K562 (cell line): Measurements from ENCODE around the gene WASF2. TPM values are rescaled to one million over a fixed set of nuclear protein-coding genes. Genes with fewer than 3 reads are reported as not detected.

Experiments used
- ATAC-seq: fragments of 200-7000 bp; cut with Tn5 transposase; 3 replicates; pipeline ENCODE4 v1.9.1; 2020; ENCODE audit warnings: moderate library complexity
- BruUV-seq: library from RNA; stranded (reverse); fragments of 400-500 nt; replicated peaks from 2 replicates; lab custom pipeline; 2021; lab: Mats Ljungman, UMichigan
- CTCF ChIA-PET: fragments of 300-600 bp; formaldehyde crosslinking; extraction: SDS; loops from one replicate; lab custom pipeline; 2021; ENCODE audit warnings: low intra/inter-chr PET ratio; lab: Yijun Ruan, JAX
- POLR2A ChIA-PET: fragments of 300-600, 350-650 bp; sonication (Branson Sonifier 250); formaldehyde crosslinking; extraction: SDS; loops from one replicate; lab custom pipeline; 2021; ENCODE audit warnings: antibody characterized with exemption, inconsistent platforms; lab: Yijun Ruan, JAX
- DNase-seq, 4 experiments: peaks; one replicate each; pipeline versions ENCODE4 v3.0.0 to v3.0.0-alpha.2; 2011 to 2018; ENCODE audit warnings: low spot score in 3 of 4, mixed read lengths in 3 of 4; ENCODE audit errors: extremely low read depth in 1 of 4
- FAIRE-seq: peaks from 2 replicates; lab custom pipeline; 2011; peaks lifted over from hg19 to GRCh38; lab: Jason Lieb, UNC
- H2AFZ ChIP-seq: 2 replicates; pipeline ENCODE4 v1.6.0; 2011; ENCODE audit warnings: low read depth, low read length, control low read depth, inconsistent platforms
- H3K27ac ChIP-seq: fragments of 200-600 bp; 3 replicates; pipeline ENCODE4 v1.8.0; 2011; ENCODE audit warnings: low read depth, mild to moderate bottlenecking, control low read depth, inconsistent platforms, low read length, moderate library complexity, mixed read lengths; ENCODE audit errors: extremely low read depth
- H3K27me3 ChIP-seq, 2 experiments: fragments of 300-600 bp in 1 of 2; 2 replicates in 1 of 2; 3 replicates in 1 of 2; pipeline versions ENCODE4 v1.6.0 to v1.8.0; 2011; ENCODE audit warnings: inconsistent platforms in 2 of 2, low read length in 2 of 2, mild to moderate bottlenecking in 1 of 2, mixed read lengths in 1 of 2, moderate library complexity in 1 of 2; ENCODE audit not compliant: control insufficient read depth in 2 of 2, insufficient read depth in 2 of 2
- H3K36me3 ChIP-seq: fragments of 300-600 bp; 3 replicates; pipeline ENCODE4 v1.8.0; 2011; ENCODE audit warnings: mild to moderate bottlenecking, low read length, inconsistent platforms; ENCODE audit not compliant: control insufficient read depth, insufficient read depth
- H3K4me1 ChIP-seq, 2 experiments: fragments of 200-600 bp in 1 of 2; replicated peaks in 1 of 2; 2 replicates in 1 of 2; 3 replicates in 1 of 2; pipeline versions ENCODE4 v1.5.1 to v1.8.0; 2011; ENCODE audit warnings: inconsistent platforms in 2 of 2, low read length in 2 of 2, mild to moderate bottlenecking in 1 of 2, mixed read lengths in 1 of 2, moderate library complexity in 1 of 2; ENCODE audit not compliant: control insufficient read depth in 2 of 2, insufficient read depth in 2 of 2
- H3K4me2 ChIP-seq: 2 replicates; pipeline ENCODE4 v1.6.1; 2011; ENCODE audit warnings: low read length, control low read depth, inconsistent platforms, mixed read lengths; ENCODE audit not compliant: insufficient read depth
- H3K4me3 ChIP-seq: fragments of 200-600 bp; sonication (generic), shearing (Covaris generic); 2 replicates; pipeline ENCODE4 v1.5.1; 2016; ENCODE audit warnings: control low read depth, inconsistent platforms
- H3K79me2 ChIP-seq: fragments of 200-600 bp; 3 replicates; pipeline ENCODE4 v1.8.0; 2011; ENCODE audit warnings: low read length, inconsistent platforms; ENCODE audit not compliant: control insufficient read depth, insufficient read depth
- H3K9ac ChIP-seq, 2 experiments: 2 replicates each; pipeline versions ENCODE4 v1.6.0 to v1.6.1; 2011; ENCODE audit warnings: low read depth in 2 of 2, low read length in 2 of 2, control low read depth in 1 of 2, inconsistent platforms in 1 of 2, mild to moderate bottlenecking in 1 of 2, mixed read lengths in 1 of 2; ENCODE audit not compliant: insufficient read depth in 1 of 2
- H3K9me1 ChIP-seq: one replicate; pipeline ENCODE4 v1.6.0; 2011; ENCODE audit warnings: inconsistent platforms, mild to moderate bottlenecking, low read length, moderate library complexity; ENCODE audit not compliant: control insufficient read depth, insufficient read depth
- H3K9me3 ChIP-seq: replicated peaks from 2 replicates; pipeline ENCODE4 v1.5.1; 2011; ENCODE audit warnings: low read depth, low read length, inconsistent platforms; ENCODE audit not compliant: control insufficient read depth, insufficient read depth
- H4K20me1 ChIP-seq: replicated peaks from 2 replicates; pipeline ENCODE4 v1.6.1; 2011; ENCODE audit warnings: low read length, inconsistent platforms, mixed read lengths; ENCODE audit not compliant: control insufficient read depth, insufficient read depth
- BRF1 ChIP-seq: IDR thresholded peaks from 3 replicates; pipeline ENCODE4 v1.6.1; 2011; ENCODE audit warnings: borderline replicate concordance, mild to moderate bottlenecking; ENCODE audit not compliant: insufficient read length; ENCODE audit errors: extremely low read depth
- CHD2 ChIP-seq: IDR thresholded peaks from 2 replicates; pipeline ENCODE4 v1.6.1; 2011; ENCODE audit warnings: low read depth, low read length
- GTF2E2 ChIP-seq: fragments of 200-800 bp; sonication (Bioruptor generic); IDR thresholded peaks from 2 replicates; pipeline ENCODE4 v1.6.1; 2016; ENCODE audit warnings: missing genetic modification characterization, missing compliant biosample characterization
- MEF2A ChIP-seq: IDR thresholded peaks from 2 replicates; pipeline ENCODE4 v1.6.1; 2011; ENCODE audit warnings: low read depth, mild to moderate bottlenecking, low read length, moderate library complexity; ENCODE audit not compliant: control insufficient read depth
- MLLT1 ChIP-seq, 2 experiments: fragments of 450-650 bp; IDR thresholded peaks; 2 replicates each; pipeline ENCODE4 v1.6.1; 2016
- SRSF3 ChIP-seq: fragments of 200-400 bp; formaldehyde crosslinking; IDR thresholded peaks from 2 replicates; pipeline ENCODE4 v1.6.1; 2016; ENCODE audit warnings: mild to moderate bottlenecking, low read length, moderate library complexity; ENCODE audit not compliant: insufficient read depth
- ZBTB33 ChIP-seq: sonication (generic); formaldehyde crosslinking; IDR thresholded peaks from 2 replicates; pipeline ENCODE4 v1.8.1; 2023; ENCODE audit warnings: mild to moderate bottlenecking, missing genetic modification reagents
- WGBS: fragments of 100-300 bp; shearing (Covaris generic); methylation state at CpG from one replicate; pipeline ENCODE4 v1.1.6; 2016; ENCODE audit warnings: low coverage, mixed read lengths; ENCODE audit not compliant: insufficient coverage; ENCODE audit errors: missing lambda C conversion rate; 5-methylcytosine and 5-hydroxymethylcytosine counted together
- in situ Hi-C: fragments of 300-500 bp; cut with MboI; formaldehyde crosslinking; loops from 4 replicates; pipeline ENCODE4 v1.15.0; 2018; ENCODE audit warnings: inconsistent platforms, mixed read lengths
- intact Hi-C: fragments of 100-400 bp; cut with micrococcal nuclease; formaldehyde crosslinking; loops from 2 replicates; pipeline ENCODE4 v1.14.2; 2022
- polyA plus RNA-seq, 8 experiments: library from polyadenylated mRNA; depleted of rRNA in 4 of 8; stranded (reverse) in 5 of 8; unstranded in 3 of 8; fragments of >200 nt; fragmentation: Nextera tagmentation in 2 of 8; fragmentation: Illumina TruSeq in 1 of 8; extraction: Ambion mirVana in 2 of 8; extraction: Trizol in 1 of 8; gene quantifications; 2 replicates each; pipeline versions ENCODE4 v1.2.1 to v1.2.3, GENCODE V29; 2011 to 2014; ENCODE audit warnings: inconsistent platforms in 1 of 8, missing spikeins in 1 of 8
- total RNA-seq, 7 experiments: library from RNA; depleted of rRNA in 6 of 7; stranded (reverse); fragments of >200 nt in 6 of 7; fragmentation: Illumina TruSeq in 2 of 7; extraction: Trizol in 2 of 7; gene quantifications; 2 replicates each; pipeline versions ENCODE4 v1.2.1 to v1.2.3, GENCODE V29; 2011 to 2021; ENCODE audit warnings: low replicate concordance in 1 of 7
- TF ChIP-seq, protein P1 (sequence below): sonication (generic); formaldehyde crosslinking; IDR thresholded peaks from 2 replicates; pipeline ENCODE4 v1.9.0; 2022; ENCODE audit warnings: mild to moderate bottlenecking, missing genetic modification reagents

The WASF2 gene
- total and polyA plus RNA-seq, 9 of the 15 experiments (the other 6 are each of a cell fraction or from before 2014, with no cell fraction given): 8.2 to 163 (median 31.2) TPM

DNA sequence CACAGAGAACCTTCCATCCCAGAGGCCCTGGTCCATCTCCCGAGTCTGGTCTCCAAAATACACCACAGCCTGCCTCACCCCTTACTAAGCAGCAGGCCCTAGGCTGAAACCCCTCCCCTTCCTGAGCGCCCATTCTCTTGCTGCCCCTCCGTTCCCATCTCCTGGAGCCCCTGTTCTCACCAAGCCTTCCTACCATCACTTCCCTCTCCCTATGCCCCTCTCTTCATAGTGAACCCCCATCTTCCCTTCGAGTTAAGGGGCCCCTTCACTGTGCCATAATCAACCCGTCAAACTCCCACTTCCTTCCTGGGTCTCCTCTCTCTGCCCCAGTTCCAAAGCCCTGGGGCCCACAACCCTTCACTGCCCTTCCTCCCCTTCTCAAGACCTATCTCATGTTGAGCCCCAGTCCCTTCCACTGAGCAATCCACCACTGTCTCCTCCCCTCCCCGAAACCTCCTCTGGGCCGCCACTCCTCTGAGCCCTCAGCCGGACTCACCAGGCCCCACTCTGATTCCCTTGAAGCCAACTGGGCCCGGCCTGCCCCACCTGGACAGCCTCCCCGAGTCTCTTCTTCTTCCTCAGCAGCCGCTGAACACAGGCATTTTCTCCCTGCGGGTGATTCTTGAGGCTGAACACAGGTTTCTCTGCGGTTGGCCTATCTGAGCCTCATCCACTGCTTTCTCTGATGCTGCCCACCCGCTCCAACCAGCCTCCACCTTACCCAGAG is 42.2 kb upstream of the WASF2 start (continued):
- TF ChIP-seq, protein P1, sequence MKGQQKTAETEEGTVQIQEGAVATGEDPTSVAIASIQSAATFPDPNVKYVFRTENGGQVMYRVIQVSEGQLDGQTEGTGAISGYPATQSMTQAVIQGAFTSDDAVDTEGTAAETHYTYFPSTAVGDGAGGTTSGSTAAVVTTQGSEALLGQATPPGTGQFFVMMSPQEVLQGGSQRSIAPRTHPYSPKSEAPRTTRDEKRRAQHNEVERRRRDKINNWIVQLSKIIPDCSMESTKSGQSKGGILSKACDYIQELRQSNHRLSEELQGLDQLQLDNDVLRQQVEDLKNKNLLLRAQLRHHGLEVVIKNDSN (CRISPR knock-in tag): no peak
- TF ChIP-seq CHD2: no peak

- DNase-seq: no peak
- CTCF ChIA-PET: no interaction called here
- BruUV-seq: no TSS peak
- no peak overlapping the region for H3K4me3 ChIP-seq
- intact Hi-C loops: no loop called here
- H3K79me2 ChIP-seq: peaks cover 35% of the 10 kb centered on the region
- WGBS: 94% methylated on average over 10 of the region's 10 CpGs
- peaks cover 29 to 55% of the 10 kb centered on the region in 2 experiments for H3K4me1 ChIP-seq
- ATAC-seq: no peak
- H3K27ac ChIP-seq: peak overlapping the region; percentile 14; the same call in 1 of the 3 replicates
- no peak overlapping the region for H3K4me2 ChIP-seq
- POLR2A ChIA-PET: interaction anchor here (1.0 to 1.2 kb wide), 2 partner anchors 27 to 38 kb away, joined by 3 to 4 read pairs; no protein-coding TSS in a partner anchor
- H3K9ac ChIP-seq: no peak overlapping the region
- H4K20me1 ChIP-seq: no peaks in the 10 kb centered on the region
- no peak for TF ChIP-seq MEF2A
- no peak for TF ChIP-seq SRSF3
- TF ChIP-seq MLLT1 (IDR thresholded peaks at IDR 0.05): 0 out of 4 replicates have a peak, but pooled peaks of 1 of the 2 experiments have one; percentile 33
- no peak for TF ChIP-seq BRF1
- TF ChIP-seq ZBTB33 (CRISPR knock-in tag): peak; percentile 50; the same call in 1 of the 2 replicates
- TF ChIP-seq GTF2E2: 0 out of 2 replicates have a peak, but pooled peaks have one; percentile 52
- no peaks in the 10 kb centered on the region for H3K27me3 ChIP-seq
- H3K9me1 ChIP-seq: no peaks in the 10 kb centered on the region
- peaks cover 23% of the 10 kb centered on the region; the same call in 2 of the 3 replicates for H3K36me3 ChIP-seq
- no peak for FAIRE-seq
- H2AFZ ChIP-seq: no peak overlapping the region
- no peaks in the 10 kb centered on the region for H3K9me3 ChIP-seq
- in situ Hi-C loops: no loop called here
Observed at GRCh38 chr1:27530192-27530591, 40.2 kb upstream of the WASF2 start.
